LNCaP clone FGC (cell line): ENCODE measurements around the gene LPP.

Source experiments
- DNase-seq: peaks from one replicate; pipeline ENCODE4 v3.0.0-alpha.2; 2011; ENCODE audit warnings: low read depth
- H3K4me3 ChIP-seq: 2 replicates; pipeline ENCODE4 v1.5.1; 2011; ENCODE audit warnings: mild to moderate bottlenecking, low read depth, low read length, control low read depth
- CTCF ChIP-seq: IDR thresholded peaks from 2 replicates; pipeline ENCODE4 v1.5.1; 2012; ENCODE audit warnings: mild to moderate bottlenecking; ENCODE audit not compliant: control insufficient read depth, insufficient read depth; ENCODE audit errors: extremely low read depth

Gene LPP

DNA sequence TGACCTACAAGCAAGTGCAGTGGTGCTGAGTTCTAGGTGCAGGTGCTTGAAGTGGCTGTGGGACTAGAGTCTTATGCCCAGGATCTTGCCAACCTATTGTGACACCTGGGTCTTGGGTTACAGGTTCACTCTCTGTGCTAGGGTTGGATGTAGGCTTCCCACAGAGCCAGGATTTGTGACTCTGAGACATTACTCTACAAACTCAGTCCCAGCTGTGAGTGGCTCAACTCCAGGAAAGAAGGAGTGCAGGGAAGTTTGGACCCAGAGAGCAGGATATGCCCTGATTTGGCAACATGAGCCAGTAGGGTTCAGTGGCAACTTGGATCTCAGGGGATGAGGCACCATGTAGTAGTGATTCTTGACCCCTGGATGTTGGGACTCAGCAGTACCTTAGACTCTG, 182.2 kb downstream of the LPP start:
- no peak for TF ChIP-seq CTCF
- H3K4me3 ChIP-seq, result no peak overlapping the region
- DNase-seq, result no peak

GRCh38 chr3:188337232-188337631, 183.3 kb downstream of the LPP start:
- no peak overlapping the region for H3K4me3 ChIP-seq
- DNase-seq, result no peak
- no peak for TF ChIP-seq CTCF

GRCh38 chr3:188338086-188338485, 184.1 kb downstream of the LPP start:
- DNase-seq, result no peak
- H3K4me3 ChIP-seq, result no peak overlapping the region

GRCh38 chr3:188339410-188340295, 185.7 kb downstream of the LPP start:
- DNase-seq, result no peak
- no peak overlapping the region for H3K4me3 ChIP-seq
- no peak for TF ChIP-seq CTCF

More at GRCh38 chr3:188338086-188338485, 184.1 kb downstream of the LPP start:
- no peak for TF ChIP-seq CTCF

DNA sequence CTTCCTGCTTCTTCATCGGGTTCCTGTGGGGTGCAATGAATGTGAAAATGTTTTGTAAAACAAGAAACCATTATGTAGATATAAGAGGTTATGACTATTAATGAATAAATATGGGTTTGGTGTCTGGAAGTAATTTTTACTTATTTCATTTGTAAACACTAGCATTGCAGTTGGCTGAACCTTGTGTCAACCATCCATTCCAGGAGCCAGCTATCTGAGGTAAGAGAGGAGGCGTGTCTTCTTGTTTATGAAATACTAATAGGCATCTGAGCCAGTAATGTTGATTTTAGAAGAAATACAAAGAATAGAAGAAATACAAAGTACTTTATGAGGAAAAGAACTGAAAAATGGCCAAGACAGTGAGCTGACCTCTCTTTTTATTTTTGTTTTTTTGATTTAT, 187.5 kb downstream of the LPP start:
- no peak for TF ChIP-seq CTCF
- no peak overlapping the region for H3K4me3 ChIP-seq
- no peak for DNase-seq

DNA sequence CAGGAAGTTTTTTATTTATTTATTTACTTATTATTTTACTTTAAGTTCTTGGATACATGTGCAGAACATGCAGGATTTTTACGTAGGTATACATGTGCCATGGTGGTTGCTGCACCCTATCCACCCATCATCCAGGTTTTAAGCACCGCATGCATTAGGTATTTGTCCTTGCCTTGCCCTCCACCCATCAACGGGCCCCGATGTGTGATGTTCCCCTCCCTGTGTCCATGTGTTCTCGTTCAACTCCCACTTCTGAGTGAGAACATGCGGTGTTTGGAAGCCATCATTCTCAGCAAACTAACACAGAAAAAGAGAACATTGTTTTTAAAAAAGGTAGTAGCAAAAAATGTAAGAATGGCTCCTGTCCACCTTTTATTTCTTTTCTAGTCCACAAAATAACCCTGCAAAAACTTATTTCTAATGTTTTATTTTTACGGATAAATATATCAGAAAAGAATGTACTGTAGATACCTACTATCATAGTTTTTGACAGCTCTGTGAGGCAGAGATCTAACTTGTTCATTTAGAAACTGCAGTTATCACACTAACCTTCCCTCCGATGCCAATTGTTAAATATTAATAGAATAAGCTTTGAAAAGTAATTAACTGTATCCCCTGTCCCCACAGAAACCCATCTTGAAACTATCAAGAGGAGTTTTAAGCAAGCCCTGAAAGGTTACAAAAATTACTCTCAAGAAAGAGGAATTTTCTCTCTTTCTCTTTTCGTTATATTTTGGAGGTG, 189.2 kb downstream of the LPP start:
- H3K4me3 ChIP-seq, result no peak overlapping the region
- no peak for DNase-seq
- TF ChIP-seq CTCF, result no peak

GRCh38 chr3:188343894-188344293, 189.9 kb downstream of the LPP start:
- H3K4me3 ChIP-seq, result no peak overlapping the region
- no peak for TF ChIP-seq CTCF
- no peak for DNase-seq
